NCI-H2081 (cell line): ENCODE results near the gene WDR72.
A peak's percentile ranks its signal among the peaks of the same experiment; 100 is the strongest.
"Not testable (repeated sequence)": the region's sequence is repeated elsewhere in the genome, so short reads cannot be mapped to it uniquely, and the experiment has no call there.

Experiments
- DNase-seq, 2 experiments: peaks; one replicate each; lab custom pipeline; 2025; lab: John Stamatoyannopoulos, UW

Gene WDR72

GRCh38 chr15:53759411-53759931 is at the start of gene WDR72:
WDR72 (minus strand) TSS chr15:53759663; CDS start chr15:53733149, 26,514 bp downstream.
- DNase-seq, result no peak

GRCh38 chr15:53808058-53808706 is 48.7 kb upstream of the WDR72 start:
- peak in 1 of 2 experiments; percentile 2 for DNase-seq

DNA sequence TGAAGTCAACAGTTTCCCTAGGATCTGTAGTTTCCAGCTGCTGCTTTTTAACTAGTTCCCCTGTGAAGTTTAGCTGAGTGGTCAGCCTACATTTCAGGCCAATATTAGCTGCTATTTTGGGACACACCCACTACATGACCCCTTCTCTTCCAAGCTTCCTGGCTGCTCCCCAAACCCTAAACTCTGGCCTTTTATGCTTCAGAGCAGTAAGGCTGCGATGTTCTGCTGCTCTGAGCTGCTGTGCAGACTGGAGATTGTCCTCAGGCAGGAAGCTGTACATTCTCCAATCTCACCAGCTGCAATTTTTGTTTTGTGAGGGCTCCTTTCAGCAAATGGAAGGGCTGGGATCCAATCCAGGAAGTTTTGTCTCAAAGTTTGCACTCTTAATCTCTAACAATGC is 48.0 kb upstream of the WDR72 start:
- no peak for DNase-seq

GRCh38 chr15:53802672-53803071 is 43.2 kb upstream of the WDR72 start:
- DNase-seq, result no peak

GRCh38 chr15:53791581-53791980 is 32.1 kb upstream of the WDR72 start:
- DNase-seq, result no peak

DNA sequence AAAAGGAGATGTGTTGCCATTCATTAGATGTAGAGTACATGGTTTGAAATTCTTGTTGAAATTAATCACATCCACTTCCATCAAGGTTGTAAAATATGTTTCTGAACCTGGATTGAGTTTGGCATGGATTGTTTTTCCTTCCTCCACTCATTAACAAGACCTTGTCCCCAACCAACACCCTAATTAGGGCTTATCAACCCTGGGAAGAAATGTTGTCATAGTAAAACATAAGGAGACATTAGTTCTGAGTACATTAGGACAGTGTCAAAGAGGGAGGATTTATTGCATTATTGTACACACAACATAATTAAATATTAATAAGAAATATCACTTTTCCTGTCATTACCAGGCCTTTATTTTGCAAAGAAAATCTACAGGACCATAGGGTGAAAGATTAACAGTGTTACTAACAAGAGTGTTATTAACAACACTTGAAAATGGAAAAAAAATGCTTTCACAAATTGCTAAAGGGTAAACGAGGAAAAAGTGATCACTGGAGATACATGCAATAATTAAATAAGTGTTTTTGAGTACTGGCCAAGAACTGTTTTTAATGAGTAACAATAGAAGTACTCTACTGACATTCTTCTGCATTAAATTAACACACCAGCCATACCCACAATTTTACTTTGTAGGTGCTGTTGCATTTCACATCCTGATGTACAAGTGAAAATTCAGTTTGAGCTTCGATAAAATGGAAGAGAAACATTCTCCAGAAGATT is 30.4 kb upstream of the WDR72 start:
- no peak for DNase-seq

GRCh38 chr15:53786401-53786800 is 26.9 kb upstream of the WDR72 start:
- DNase-seq, result no peak

DNA sequence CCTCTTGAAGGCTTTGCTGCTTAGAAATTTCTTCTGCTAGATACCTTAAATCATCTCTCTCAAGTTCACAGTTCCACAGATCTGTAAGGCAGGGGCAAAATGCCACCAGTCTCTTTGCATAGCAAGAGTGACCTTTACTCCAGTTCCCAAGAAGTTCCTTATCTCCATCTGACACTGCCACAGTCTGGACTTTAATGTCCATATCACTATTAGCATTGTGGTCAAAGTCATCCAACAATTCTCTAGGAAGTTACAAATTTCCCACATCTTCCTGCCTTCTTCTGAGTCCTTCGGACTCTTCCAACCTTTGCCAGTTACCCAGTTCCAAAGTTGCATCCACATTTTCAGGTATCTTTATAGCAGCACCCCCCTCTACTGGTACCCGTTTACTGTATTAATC is 25.8 kb upstream of the WDR72 start:
- DNase-seq, result not testable (repeated sequence)

GRCh38 chr15:53762916-53763315 is 3.5 kb upstream of the WDR72 start:
- no peak for DNase-seq

GRCh38 chr15:53758412-53758811 is 1.1 kb downstream of the WDR72 start:
- no peak for DNase-seq

DNA sequence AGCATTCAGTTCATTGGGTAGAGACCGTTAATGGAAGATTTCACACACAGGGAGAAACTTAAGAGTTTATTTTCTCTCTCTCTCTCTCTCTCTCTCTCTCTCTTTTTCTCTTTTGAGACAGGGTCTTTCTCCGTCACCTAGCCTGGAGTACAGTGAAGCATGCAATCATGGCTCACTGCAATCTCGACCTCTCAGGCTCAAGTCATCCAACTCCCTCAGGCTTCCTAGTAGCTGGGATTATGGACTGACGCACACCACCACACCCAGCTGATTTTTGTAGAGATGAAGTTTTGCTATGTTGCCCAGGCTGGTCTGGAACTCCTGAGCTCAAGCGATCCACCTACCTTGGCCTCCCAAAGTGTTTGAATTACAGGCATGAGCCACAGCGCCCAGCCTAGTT is 1.6 kb downstream of the WDR72 start:
- DNase-seq, result no peak

DNA sequence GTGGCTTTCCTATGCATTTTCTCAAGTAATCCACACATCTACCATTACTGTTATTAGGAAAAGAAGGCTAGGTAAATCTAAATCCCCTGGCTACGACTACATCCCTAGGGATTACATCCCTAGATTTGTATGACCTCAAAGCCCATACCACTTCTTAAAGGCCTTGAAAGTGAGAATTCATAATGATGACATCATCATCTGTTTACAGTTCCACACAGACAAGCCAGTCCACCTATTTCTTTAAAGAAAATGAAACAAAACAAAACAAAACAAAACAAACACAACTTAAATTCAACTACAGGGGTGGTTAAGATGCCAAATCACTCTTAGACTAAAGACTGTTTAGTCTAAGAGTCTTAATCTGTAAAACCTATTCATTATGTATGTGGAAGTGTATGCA is 5.7 kb downstream of the WDR72 start:
- no peak for DNase-seq

DNA sequence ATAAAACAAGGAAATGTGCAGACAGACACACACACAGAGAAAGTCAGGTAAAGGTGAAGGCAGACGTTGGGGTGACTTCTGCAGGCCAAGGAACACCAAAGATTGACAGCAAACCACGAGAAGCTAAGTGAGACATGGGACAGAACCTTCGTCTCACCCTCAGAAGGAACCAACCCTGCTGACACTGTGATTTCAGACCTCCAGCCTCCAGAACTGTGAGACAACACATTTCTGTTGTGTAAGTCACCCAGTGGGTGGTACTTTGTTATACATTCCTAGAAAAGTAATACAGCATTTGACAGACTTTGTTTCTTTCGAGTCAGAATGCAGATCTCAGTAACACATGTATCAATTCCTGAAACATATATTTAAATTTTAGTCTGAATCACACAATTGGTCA is 7.1 kb downstream of the WDR72 start:
- no peak for DNase-seq

- DNase-seq, result no peak
Observed at GRCh38 chr15:53747501-53748068, 11.9 kb downstream of the WDR72 start.

DNA sequence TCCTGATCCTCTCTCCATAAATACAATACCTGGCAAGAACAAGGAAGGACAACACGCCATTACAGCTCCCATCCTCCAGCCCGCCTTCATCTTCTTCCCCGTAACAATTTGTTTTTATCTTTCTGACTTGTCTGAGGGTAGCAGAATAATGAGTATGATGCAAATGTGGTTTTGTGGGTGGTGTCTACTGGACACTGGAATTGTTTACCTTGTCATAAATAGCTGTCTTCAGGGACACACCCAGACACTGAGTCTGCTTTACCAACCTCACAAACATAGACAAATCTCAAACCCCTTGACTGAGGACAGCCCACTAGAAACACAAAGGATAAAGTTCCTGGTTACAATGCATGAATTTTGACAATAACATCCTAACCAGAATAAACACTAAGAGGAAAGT is 13.4 kb downstream of the WDR72 start:
- no peak for DNase-seq

- DNase-seq, result no peak
Observed at GRCh38 chr15:53739651-53740050, 19.8 kb downstream of the WDR72 start.

DNA sequence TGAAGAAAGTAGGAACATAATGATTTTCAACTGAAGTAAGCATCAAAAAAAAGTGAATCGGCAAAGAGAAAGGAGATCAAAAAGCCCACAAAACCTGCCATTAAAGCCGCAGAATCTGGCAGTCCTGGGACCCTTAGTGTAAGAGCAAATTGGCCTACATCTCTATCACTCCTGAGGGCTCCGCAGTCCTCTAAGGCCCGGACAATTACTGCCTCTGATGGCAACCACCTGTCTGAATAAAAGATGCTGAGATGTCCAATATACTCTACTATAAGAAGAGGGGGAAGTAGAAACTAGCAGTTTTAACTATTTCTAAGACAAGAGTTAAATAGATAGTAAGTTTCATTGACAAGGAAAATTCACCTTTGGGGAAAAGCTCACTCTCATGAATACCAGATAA is 20.3 kb downstream of the WDR72 start:
- no peak for DNase-seq

GRCh38 chr15:53721334-53722087 is 38.0 kb downstream of the WDR72 start:
- no peak for DNase-seq

GRCh38 chr15:53716909-53717876 is 42.3 kb downstream of the WDR72 start:
- DNase-seq, result peak; percentile 21 to 58

GRCh38 chr15:53713218-53713617 is 46.2 kb downstream of the WDR72 start:
- no peak for DNase-seq

DNA sequence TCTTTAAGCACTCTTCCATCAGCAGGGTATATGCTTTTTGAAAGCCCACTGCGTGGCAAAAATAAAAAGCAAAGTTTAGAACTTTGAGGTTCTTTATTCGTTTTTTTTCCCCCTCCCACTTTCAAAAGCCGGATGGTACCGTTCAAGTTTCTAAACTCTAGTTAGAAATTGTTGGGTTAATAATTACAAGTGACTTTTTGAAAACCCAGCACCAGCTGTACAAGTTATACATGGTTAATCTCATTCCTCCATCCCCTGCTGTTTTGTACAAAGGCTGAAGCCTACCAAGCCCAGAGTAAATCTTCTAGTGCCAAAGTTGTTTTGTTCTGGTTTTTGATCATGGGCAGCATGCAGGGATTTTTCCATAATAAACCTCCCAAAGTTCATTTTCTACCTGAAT is 48.6 kb downstream of the WDR72 start:
- DNase-seq, result peak in 1 of 2 experiments; percentile 41
